Neural cell (in vitro differentiated cells): ENCODE results near the gene RGS3. TPM values are rescaled to one million over a fixed set of nuclear protein-coding genes. Genes with fewer than 3 reads are reported as not detected.

ENCODE experiments used
- H2AFZ ChIP-seq: fragments of 200-600, 300-800 bp; sonication (generic), shearing (Covaris generic); 2 replicates; pipeline ENCODE4 v1.6.0; 2014; ENCODE audit warnings: low read depth, mild to moderate bottlenecking, antibody characterized with exemption, low read length, moderate library complexity
- H3F3A ChIP-seq: fragments of 200-600 bp; shearing (Covaris generic); 2 replicates; pipeline ENCODE4 v1.6.1; 2016; ENCODE audit warnings: mild to moderate bottlenecking, moderate library complexity, mixed read lengths, antibody characterized with exemption, low read length; ENCODE audit not compliant: insufficient read depth, poor library complexity, severe bottlenecking
- H3K27ac ChIP-seq: fragments of 200-600, 300-800 bp; sonication (generic), shearing (Covaris generic); 2 replicates; pipeline ENCODE4 v1.5.1; 2014; ENCODE audit warnings: mild to moderate bottlenecking, low read length, moderate library complexity
- H3K27me3 ChIP-seq: fragments of 300-800, 200-600 bp; sonication (generic), shearing (Covaris generic); 2 replicates; pipeline ENCODE4 v1.6.0; 2014; ENCODE audit warnings: mild to moderate bottlenecking, low read depth, low read length, moderate library complexity; ENCODE audit not compliant: insufficient read depth
- H3K36me3 ChIP-seq: fragments of 300-800, 200-600 bp; sonication (generic), shearing (Covaris generic); 2 replicates; pipeline ENCODE4 v1.5.1; 2014; ENCODE audit warnings: mild to moderate bottlenecking, antibody characterized with exemption, low read length, moderate library complexity; ENCODE audit not compliant: insufficient read depth
- H3K4me2 ChIP-seq: fragments of 300-800, 200-600 bp; sonication (generic), shearing (Covaris generic); 2 replicates; pipeline ENCODE4 v1.6.0; 2014; ENCODE audit warnings: mild to moderate bottlenecking, low read length
- H3K4me3 ChIP-seq: fragments of 300-800, 200-600 bp; sonication (generic), shearing (Covaris generic); 2 replicates; pipeline ENCODE4 v1.5.1; 2014; ENCODE audit warnings: mild to moderate bottlenecking, low read length, moderate library complexity
- H3K79me2 ChIP-seq: fragments of 200-600 bp; shearing (Covaris generic); replicated peaks from 2 replicates; pipeline ENCODE4 v1.6.0; 2014; ENCODE audit warnings: mild to moderate bottlenecking, low read length, moderate library complexity; ENCODE audit not compliant: insufficient read depth
- H3K9ac ChIP-seq: fragments of 300-800, 200-600 bp; sonication (generic), shearing (Covaris generic); 2 replicates; pipeline ENCODE4 v1.6.1; 2016; ENCODE audit warnings: mild to moderate bottlenecking, low read length, mixed read lengths
- H3K9me2 ChIP-seq: fragments of 200-600 bp; shearing (Covaris generic); 2 replicates; pipeline ENCODE4 v1.6.1; 2016; ENCODE audit warnings: mild to moderate bottlenecking, low read length, mixed read lengths; ENCODE audit not compliant: insufficient read depth
- H3K9me3 ChIP-seq: fragments of 200-600, 300-800 bp; sonication (generic), shearing (Covaris generic); 2 replicates; pipeline ENCODE4 v1.6.1; 2016; ENCODE audit warnings: mild to moderate bottlenecking, mixed run types, low read length, moderate library complexity, mixed read lengths
- H4K20me1 ChIP-seq: fragments of 200-600 bp; shearing (Covaris generic); 2 replicates; pipeline ENCODE4 v1.6.1; 2016; ENCODE audit warnings: mild to moderate bottlenecking, mixed run types; ENCODE audit not compliant: insufficient read depth
- CTCF ChIP-seq: fragments of 450-650 bp; IDR thresholded peaks from 2 replicates; pipeline ENCODE4 v1.5.1; 2014; ENCODE audit warnings: antibody characterized with exemption, mild to moderate bottlenecking, moderate library complexity; ENCODE audit not compliant: poor library complexity, severe bottlenecking
- EP300 ChIP-seq: fragments of 450-650 bp; conservative IDR thresholded peaks from 2 replicates; pipeline ENCODE4 v1.6.1; 2014; ENCODE audit warnings: antibody characterized with exemption, mild to moderate bottlenecking, moderate library complexity; ENCODE audit not compliant: poor library complexity, severe bottlenecking
- EZH2 ChIP-seq: fragments of 200-600, 300-800 bp; shearing (Covaris generic), sonication (generic); IDR thresholded peaks from 2 replicates; pipeline ENCODE4 v1.6.1; 2014; ENCODE audit warnings: antibody characterized with exemption, low read length, borderline replicate concordance, mild to moderate bottlenecking; ENCODE audit not compliant: insufficient read depth, poor library complexity, severe bottlenecking
- MXI1 ChIP-seq: fragments of 450-650 bp; conservative IDR thresholded peaks from 2 replicates; pipeline ENCODE4 v1.6.1; 2014; ENCODE audit warnings: antibody characterized with exemption, mild to moderate bottlenecking; ENCODE audit not compliant: poor library complexity, severe bottlenecking
- POLR2AphosphoS5 ChIP-seq: IDR thresholded peaks from 2 replicates; pipeline ENCODE4 v1.6.1; 2012
- RAD21 ChIP-seq: fragments of 450-650 bp; conservative IDR thresholded peaks from 2 replicates; pipeline ENCODE4 v1.6.1; 2014; ENCODE audit warnings: antibody characterized with exemption, mild to moderate bottlenecking, moderate library complexity
- SMC3 ChIP-seq: fragments of 450-650 bp; conservative IDR thresholded peaks from 2 replicates; pipeline ENCODE4 v1.6.1; 2014; ENCODE audit warnings: antibody characterized with exemption, mild to moderate bottlenecking, moderate library complexity; ENCODE audit not compliant: poor library complexity
- TAF1 ChIP-seq: IDR thresholded peaks from 2 replicates; pipeline ENCODE4 v1.6.1; 2012; ENCODE audit warnings: low read depth
- polyA plus RNA-seq: library from polyadenylated mRNA; depleted of rRNA; stranded (reverse); fragments of >200 nt; gene quantifications from 2 replicates; pipeline ENCODE4 v1.2.3, GENCODE V29; 2014
- TF ChIP-seq, protein P1 (sequence below): IDR thresholded peaks from 2 replicates; pipeline ENCODE4 v1.6.1; 2012; ENCODE audit warnings: borderline replicate concordance

Gene RGS3
- polyA plus RNA-seq, 1 donor from 2014 or later: 25.3 TPM

DNA sequence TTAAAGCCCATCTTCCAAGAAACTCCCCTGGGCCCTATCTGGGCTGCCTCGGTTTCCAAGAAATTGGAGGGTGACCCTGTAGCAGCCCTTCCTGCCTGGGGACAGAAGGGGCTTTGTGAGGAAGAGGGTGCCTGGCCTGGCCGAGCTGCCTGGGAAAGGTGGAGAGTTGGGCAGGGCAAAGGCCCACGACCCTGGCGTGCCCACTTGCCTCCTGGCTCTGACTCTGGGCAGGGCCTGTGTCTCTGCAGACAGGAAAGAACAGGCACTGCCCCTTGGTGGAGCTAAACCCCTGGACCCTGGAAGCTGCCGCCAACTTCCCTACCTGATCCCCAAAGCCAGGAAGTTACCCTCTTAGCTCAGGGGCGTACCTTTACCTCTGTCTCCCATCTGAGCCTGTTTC, 149.3 kb downstream of the RGS3 start:
- H3K4me3 ChIP-seq: no peak overlapping the region
- H3K9me2 ChIP-seq: no peaks in the 10 kb centered on the region
- no peaks in the 10 kb centered on the region for H3K9me3 ChIP-seq
- no peak overlapping the region for H3K4me2 ChIP-seq
- H4K20me1 ChIP-seq: no peaks in the 10 kb centered on the region
- H3F3A ChIP-seq: no peaks in the 10 kb centered on the region
- H3K36me3 ChIP-seq: no peaks in the 10 kb centered on the region
- no peak overlapping the region for H2AFZ ChIP-seq
- TF ChIP-seq, protein P1, sequence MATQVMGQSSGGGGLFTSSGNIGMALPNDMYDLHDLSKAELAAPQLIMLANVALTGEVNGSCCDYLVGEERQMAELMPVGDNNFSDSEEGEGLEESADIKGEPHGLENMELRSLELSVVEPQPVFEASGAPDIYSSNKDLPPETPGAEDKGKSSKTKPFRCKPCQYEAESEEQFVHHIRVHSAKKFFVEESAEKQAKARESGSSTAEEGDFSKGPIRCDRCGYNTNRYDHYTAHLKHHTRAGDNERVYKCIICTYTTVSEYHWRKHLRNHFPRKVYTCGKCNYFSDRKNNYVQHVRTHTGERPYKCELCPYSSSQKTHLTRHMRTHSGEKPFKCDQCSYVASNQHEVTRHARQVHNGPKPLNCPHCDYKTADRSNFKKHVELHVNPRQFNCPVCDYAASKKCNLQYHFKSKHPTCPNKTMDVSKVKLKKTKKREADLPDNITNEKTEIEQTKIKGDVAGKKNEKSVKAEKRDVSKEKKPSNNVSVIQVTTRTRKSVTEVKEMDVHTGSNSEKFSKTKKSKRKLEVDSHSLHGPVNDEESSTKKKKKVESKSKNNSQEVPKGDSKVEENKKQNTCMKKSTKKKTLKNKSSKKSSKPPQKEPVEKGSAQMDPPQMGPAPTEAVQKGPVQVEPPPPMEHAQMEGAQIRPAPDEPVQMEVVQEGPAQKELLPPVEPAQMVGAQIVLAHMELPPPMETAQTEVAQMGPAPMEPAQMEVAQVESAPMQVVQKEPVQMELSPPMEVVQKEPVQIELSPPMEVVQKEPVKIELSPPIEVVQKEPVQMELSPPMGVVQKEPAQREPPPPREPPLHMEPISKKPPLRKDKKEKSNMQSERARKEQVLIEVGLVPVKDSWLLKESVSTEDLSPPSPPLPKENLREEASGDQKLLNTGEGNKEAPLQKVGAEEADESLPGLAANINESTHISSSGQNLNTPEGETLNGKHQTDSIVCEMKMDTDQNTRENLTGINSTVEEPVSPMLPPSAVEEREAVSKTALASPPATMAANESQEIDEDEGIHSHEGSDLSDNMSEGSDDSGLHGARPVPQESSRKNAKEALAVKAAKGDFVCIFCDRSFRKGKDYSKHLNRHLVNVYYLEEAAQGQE: no peak
- TF ChIP-seq CTCF: no peak
- H3K79me2 ChIP-seq: no peaks in the 10 kb centered on the region
- H3K27me3 ChIP-seq: no peaks in the 10 kb centered on the region
- no peak overlapping the region for H3K27ac ChIP-seq
- no peak overlapping the region for H3K9ac ChIP-seq

- H3K27me3 ChIP-seq: no peaks in the 10 kb centered on the region
- H4K20me1 ChIP-seq: no peaks in the 10 kb centered on the region
- no peaks in the 10 kb centered on the region for H3K79me2 ChIP-seq
- no peak overlapping the region for H3K4me2 ChIP-seq
- H2AFZ ChIP-seq: no peak overlapping the region
- H3K9me2 ChIP-seq: no peaks in the 10 kb centered on the region
- H3K9ac ChIP-seq: no peak overlapping the region
- no peak for TF ChIP-seq TAF1
- no peak for TF ChIP-seq MXI1
- no peaks in the 10 kb centered on the region for H3K36me3 ChIP-seq
- H3K27ac ChIP-seq: no peak overlapping the region
- H3F3A ChIP-seq: no peaks in the 10 kb centered on the region
- no peaks in the 10 kb centered on the region for H3K9me3 ChIP-seq
- no peak overlapping the region for H3K4me3 ChIP-seq
These were observed 150.4 kb downstream of the RGS3 start for GRCh38 chr9:113613815-113614413.

- no peak overlapping the region for H3K4me2 ChIP-seq
- no peaks in the 10 kb centered on the region for H3K27me3 ChIP-seq
- no peaks in the 10 kb centered on the region for H3K9me3 ChIP-seq
- H4K20me1 ChIP-seq: no peaks in the 10 kb centered on the region
- H3F3A ChIP-seq: no peaks in the 10 kb centered on the region
- H3K27ac ChIP-seq: no peak overlapping the region
- no peaks in the 10 kb centered on the region for H3K9me2 ChIP-seq
- no peak overlapping the region for H2AFZ ChIP-seq
- H3K79me2 ChIP-seq: no peaks in the 10 kb centered on the region
- H3K9ac ChIP-seq: no peak overlapping the region
- TF ChIP-seq MXI1 (no peak), POLR2AphosphoS5 (no peak), EP300 (no peak), TAF1 (no peak), EZH2 (no peak), CTCF (no peak), RAD21 (no peak), SMC3 (no peak)
- TF ChIP-seq, protein P1: no peak
- no peaks in the 10 kb centered on the region for H3K36me3 ChIP-seq
- no peak overlapping the region for H3K4me3 ChIP-seq
These were observed 151.5 kb downstream of the RGS3 start for GRCh38 chr9:113614843-113615648.
